HCT116 (cell line): ENCODE results near the gene VIT. TPM values are rescaled to one million over a fixed set of nuclear protein-coding genes. Genes with fewer than 3 reads are reported as not detected.

Experiments
- ATAC-seq: fragments of 200-7000 bp; cut with Tn5 transposase; 2 replicates; pipeline ENCODE4 v1.9.1; 2020; ENCODE audit warnings: mild to moderate bottlenecking, moderate library complexity
- BruUV-seq: library from RNA; stranded (reverse); fragments of 400-500 nt; replicated peaks from 2 replicates; lab custom pipeline; 2021; lab: Mats Ljungman, UMichigan
- CTCF ChIA-PET: fragments of 300-600 bp; sonication (Branson Sonifier 250); formaldehyde crosslinking; loops from one replicate; lab custom pipeline; 2021; ENCODE audit warnings: antibody characterized with exemption; lab: Charles Lee
- POLR2A ChIA-PET: fragments of 300-600, 350-600 bp; sonication (Branson Sonifier 250); formaldehyde crosslinking; loops from one replicate; lab custom pipeline; 2021; ENCODE audit warnings: antibody characterized with exemption; lab: Charles Lee
- RAD21 ChIA-PET, 2 experiments: fragments of 300-600 bp; sonication (Branson Sonifier 250); formaldehyde crosslinking; loops; one replicate each; lab custom pipeline; 2023; ENCODE audit warnings: low total read pairs in 2 of 2; ENCODE audit not compliant: uncharacterized antibody in 2 of 2, unreplicated experiment in 2 of 2, low non-redundant PET in 1 of 2; lab: Charles Lee
- DNase-seq: peaks from one replicate; pipeline ENCODE4 v3.0.0-alpha.2; 2010; ENCODE audit warnings: low read depth, low spot score
- H2AFZ ChIP-seq: fragments of 200-600 bp; shearing (Covaris generic), sonication (generic); 2 replicates; pipeline ENCODE4 v1.6.1; 2017; ENCODE audit warnings: low read depth, mixed run types, mixed read lengths, antibody characterized with exemption, low read length; ENCODE audit not compliant: poor library complexity, severe bottlenecking
- H3K27ac ChIP-seq: 2 replicates; pipeline ENCODE4 v1.5.1; 2012; ENCODE audit warnings: low read depth, low read length
- H3K27me3 ChIP-seq: fragments of 200-600 bp; sonication (generic); 2 replicates; pipeline ENCODE4 v1.6.1; 2016; ENCODE audit warnings: mixed run types, low read length, mixed read lengths; ENCODE audit not compliant: insufficient read depth
- H3K36me3 ChIP-seq, 2 experiments: fragments of 200-500 bp in 1 of 2; fragments of 200-600 bp in 1 of 2; sonication (Bioruptor generic) in 1 of 2; sonication (generic) in 1 of 2; 2 replicates each; pipeline versions ENCODE4 v1.5.1 to v1.6.1; 2014 to 2016; ENCODE audit warnings: low read length in 2 of 2, inconsistent platforms in 1 of 2, mixed read lengths in 1 of 2, mixed run types in 1 of 2; ENCODE audit not compliant: insufficient read depth in 2 of 2, control insufficient read depth in 1 of 2
- H3K4me1 ChIP-seq, 2 experiments: fragments of 200-600 bp in 1 of 2; sonication (generic) in 1 of 2; 2 replicates each; pipeline versions ENCODE4 v1.5.1 to v1.6.1; 2012 to 2017; ENCODE audit warnings: low read length in 2 of 2, inconsistent platforms in 1 of 2, mild to moderate bottlenecking in 1 of 2, mixed read lengths in 1 of 2, mixed run types in 1 of 2, moderate library complexity in 1 of 2; ENCODE audit not compliant: insufficient read depth in 2 of 2, control insufficient read depth in 1 of 2
- H3K4me2 ChIP-seq: fragments of 200-600 bp; sonication (generic); 2 replicates; pipeline ENCODE4 v1.6.1; 2017; ENCODE audit warnings: mixed run types, low read length, mixed read lengths
- H3K4me3 ChIP-seq, 2 experiments: fragments of 200-600 bp in 1 of 2; sonication (generic) in 1 of 2; replicated peaks in 1 of 2; 2 replicates each; pipeline ENCODE4 v1.5.1; 2011 to 2016; ENCODE audit warnings: low read length in 2 of 2, control low read depth in 1 of 2, low read depth in 1 of 2, mild to moderate bottlenecking in 1 of 2, mixed read lengths in 1 of 2, mixed run types in 1 of 2
- H3K79me2 ChIP-seq: fragments of 200-600 bp; sonication (generic); 2 replicates; pipeline ENCODE4 v1.6.1; 2017; ENCODE audit warnings: mild to moderate bottlenecking, mixed run types, low read length, moderate library complexity, mixed read lengths; ENCODE audit not compliant: insufficient read depth
- H3K9ac ChIP-seq: fragments of 200-600 bp; sonication (generic); 2 replicates; pipeline ENCODE4 v1.6.1; 2016; ENCODE audit warnings: low read length, mixed read lengths
- H3K9me2 ChIP-seq: fragments of 200-600 bp; sonication (generic), shearing (Covaris generic); 2 replicates; pipeline ENCODE4 v1.6.1; 2017; ENCODE audit warnings: mixed run types, mild to moderate bottlenecking, moderate library complexity; ENCODE audit not compliant: insufficient read depth
- H3K9me3 ChIP-seq, 2 experiments: fragments of 200-500 bp in 1 of 2; fragments of 200-600 bp in 1 of 2; sonication (Bioruptor generic) in 1 of 2; sonication (generic) in 1 of 2; 2 replicates each; pipeline ENCODE4 v1.6.1; 2014 to 2017; ENCODE audit warnings: low read length in 2 of 2, mixed read lengths in 2 of 2, inconsistent platforms in 1 of 2, low read depth in 1 of 2, mild to moderate bottlenecking in 1 of 2, mixed run types in 1 of 2, moderate library complexity in 1 of 2; ENCODE audit not compliant: control insufficient read depth in 1 of 2, insufficient read depth in 1 of 2
- H4K20me1 ChIP-seq: fragments of 200-600 bp; sonication (generic), shearing (Covaris generic); 2 replicates; pipeline ENCODE4 v1.6.1; 2017; ENCODE audit warnings: mixed run types, mild to moderate bottlenecking, moderate library complexity; ENCODE audit not compliant: insufficient read depth
- EGR1 ChIP-seq: IDR thresholded peaks from 2 replicates; pipeline ENCODE4 v1.6.1; 2012; ENCODE audit warnings: low read depth
- ELF1 ChIP-seq: IDR thresholded peaks from 2 replicates; pipeline ENCODE4 v1.6.1; 2012; ENCODE audit warnings: low read depth, borderline replicate concordance
- EZH2 ChIP-seq: fragments of 200-600 bp; sonication (generic); IDR thresholded peaks from 2 replicates; pipeline ENCODE4 v1.6.1; 2017; ENCODE audit warnings: antibody characterized with exemption, mixed run types
- EZH2phosphoT487 ChIP-seq: fragments of 200-600 bp; IDR thresholded peaks from 2 replicates; pipeline ENCODE4 v1.6.1; 2018; ENCODE audit warnings: antibody characterized with exemption, borderline replicate concordance
- JUND ChIP-seq: IDR thresholded peaks from 2 replicates; pipeline ENCODE4 v1.6.1; 2012
- POLR2A ChIP-seq: IDR thresholded peaks from 2 replicates; pipeline ENCODE4 v1.7.0; 2011; ENCODE audit warnings: borderline replicate concordance; ENCODE audit not compliant: insufficient read depth, insufficient read length; ENCODE audit errors: extremely low read depth
- POLR2AphosphoS5 ChIP-seq: IDR thresholded peaks from 2 replicates; pipeline ENCODE4 v1.6.1; 2011; ENCODE audit warnings: mild to moderate bottlenecking, low read depth, low read length, moderate library complexity
- RAD21 ChIP-seq: IDR thresholded peaks from 2 replicates; pipeline ENCODE4 v1.6.1; 2012; ENCODE audit warnings: low read depth, mild to moderate bottlenecking
- SP1 ChIP-seq: IDR thresholded peaks from 2 replicates; pipeline ENCODE4 v1.6.1; 2012; ENCODE audit warnings: low read depth
- SRF ChIP-seq: IDR thresholded peaks from 2 replicates; pipeline ENCODE4 v1.6.1; 2012; ENCODE audit warnings: low read depth
- ZBTB33 ChIP-seq: IDR thresholded peaks from 2 replicates; pipeline ENCODE4 v1.6.1; 2011; ENCODE audit warnings: mild to moderate bottlenecking, low read length, moderate library complexity; ENCODE audit not compliant: insufficient replicate concordance; ENCODE audit errors: extremely low read depth
- ZFX ChIP-seq: fragments of 450-650 bp; IDR thresholded peaks from 2 replicates; pipeline ENCODE4 v1.6.1; 2017
- ZNF274 ChIP-seq: fragments of 200-500 bp; sonication (Bioruptor generic); IDR thresholded peaks from 2 replicates; pipeline ENCODE4 v1.6.1; 2014; ENCODE audit warnings: mild to moderate bottlenecking, low read depth, low read length, inconsistent platforms
- intact Hi-C: fragments of 100-400 bp; cut with micrococcal nuclease; formaldehyde crosslinking; loops from 2 replicates; pipeline ENCODE4 v1.10.0; 2022
- total RNA-seq: library from RNA; stranded (reverse); gene quantifications from one replicate; pipeline ENCODE4 v1.2.1, GENCODE V29; 2021; ENCODE audit not compliant: unreplicated experiment
- TF ChIP-seq, protein P1 (sequence below): IDR thresholded peaks from 2 replicates; pipeline ENCODE4 v1.6.1; 2012
- TF ChIP-seq, protein P2 (sequence below): IDR thresholded peaks from 2 replicates; pipeline ENCODE4 v1.6.1; 2012; ENCODE audit warnings: low read depth

VIT gene
- total RNA-seq, 1 experiment from 2014 or later: not detected

GRCh38 chr2:36711741-36712314 lies 15.3 kb downstream of the VIT start:
- no peak overlapping the region for H3K4me2 ChIP-seq
- H3K27ac ChIP-seq: no peak overlapping the region
- H3K79me2 ChIP-seq: no peaks in the 10 kb centered on the region
- ChIA-PET CTCF (no interaction called here), RAD21 (no interaction called here), POLR2A (no interaction called here)
- no peaks in the 10 kb centered on the region for H4K20me1 ChIP-seq
- H3K4me3 ChIP-seq: no peak overlapping the region
- H3K9me2 ChIP-seq: no peaks in the 10 kb centered on the region
- no peak overlapping the region for H2AFZ ChIP-seq
- H3K4me1 ChIP-seq: no peaks in the 10 kb centered on the region
- no TSS peak for BruUV-seq
- H3K9ac ChIP-seq: no peak overlapping the region
- TF ChIP-seq SP1: no peak
- TF ChIP-seq, protein P1, sequence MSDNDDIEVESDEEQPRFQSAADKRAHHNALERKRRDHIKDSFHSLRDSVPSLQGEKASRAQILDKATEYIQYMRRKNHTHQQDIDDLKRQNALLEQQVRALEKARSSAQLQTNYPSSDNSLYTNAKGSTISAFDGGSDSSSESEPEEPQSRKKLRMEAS: no peak
- no peak for TF ChIP-seq EZH2phosphoT487
- TF ChIP-seq ZNF274: no peak
- no peak for TF ChIP-seq POLR2A
- TF ChIP-seq ZFX: no peak
- TF ChIP-seq, all 23 proteins: peak for 0
- DNase-seq (no peak), ATAC-seq (no peak)
- Histone ChIP-seq H3K27me3 (no peaks in the 10 kb centered on the region), H3K9me3 (0 out of 4 replicates have a peak, but pooled peaks cover 0 to 3% of the 10 kb centered on the region in 2 experiments), H3K36me3 (no peaks in the 10 kb centered on the region)
- intact Hi-C loops: no loop called here

DNA sequence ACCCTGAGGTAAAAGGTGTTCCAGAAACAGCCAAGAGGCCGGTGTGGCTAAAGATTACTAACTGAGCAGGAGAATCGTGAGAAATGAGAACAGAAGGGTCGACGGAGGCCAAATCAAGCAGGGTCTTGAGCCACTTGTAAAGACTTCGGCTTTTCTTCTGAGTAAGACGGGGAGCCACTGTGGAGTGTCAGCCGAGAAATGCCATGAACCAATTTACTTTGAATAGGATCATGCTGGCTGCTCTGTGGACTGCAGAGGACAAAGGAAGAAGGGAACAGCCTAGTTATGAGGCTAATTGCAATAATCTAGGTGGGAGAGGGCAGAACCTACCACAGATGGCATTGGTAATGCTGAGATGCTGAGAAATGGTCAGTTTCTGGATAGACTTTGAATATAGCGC lies 16.8 kb downstream of the VIT start:
- Histone ChIP-seq H3K27ac (no peak overlapping the region), H3K27me3 (no peaks in the 10 kb centered on the region), H3K9ac (no peak overlapping the region), H2AFZ (no peak overlapping the region), H3K9me2 (no peaks in the 10 kb centered on the region), H3K36me3 (no peaks in the 10 kb centered on the region), H4K20me1 (no peaks in the 10 kb centered on the region), H3K79me2 (no peaks in the 10 kb centered on the region), H3K4me1 (no peaks in the 10 kb centered on the region), H3K9me3 (0 out of 4 replicates have a peak, but pooled peaks cover 0 to 3% of the 10 kb centered on the region in 2 experiments), H3K4me3 (no peak overlapping the region), H3K4me2 (no peak overlapping the region)
- ChIA-PET RAD21 (no interaction called here), CTCF (no interaction called here), POLR2A (no interaction called here)
- BruUV-seq: no TSS peak
- intact Hi-C loops: no loop called here
- ATAC-seq (no peak), DNase-seq (no peak)
- TF ChIP-seq EZH2phosphoT487 (no peak), ZFX (no peak), EZH2 (no peak), ZNF274 (no peak), JUND (no peak), ELF1 (no peak), SRF (no peak), RAD21 (no peak), POLR2AphosphoS5 (no peak), EGR1 (no peak), ZBTB33 (no peak)
- TF ChIP-seq, protein P2, sequence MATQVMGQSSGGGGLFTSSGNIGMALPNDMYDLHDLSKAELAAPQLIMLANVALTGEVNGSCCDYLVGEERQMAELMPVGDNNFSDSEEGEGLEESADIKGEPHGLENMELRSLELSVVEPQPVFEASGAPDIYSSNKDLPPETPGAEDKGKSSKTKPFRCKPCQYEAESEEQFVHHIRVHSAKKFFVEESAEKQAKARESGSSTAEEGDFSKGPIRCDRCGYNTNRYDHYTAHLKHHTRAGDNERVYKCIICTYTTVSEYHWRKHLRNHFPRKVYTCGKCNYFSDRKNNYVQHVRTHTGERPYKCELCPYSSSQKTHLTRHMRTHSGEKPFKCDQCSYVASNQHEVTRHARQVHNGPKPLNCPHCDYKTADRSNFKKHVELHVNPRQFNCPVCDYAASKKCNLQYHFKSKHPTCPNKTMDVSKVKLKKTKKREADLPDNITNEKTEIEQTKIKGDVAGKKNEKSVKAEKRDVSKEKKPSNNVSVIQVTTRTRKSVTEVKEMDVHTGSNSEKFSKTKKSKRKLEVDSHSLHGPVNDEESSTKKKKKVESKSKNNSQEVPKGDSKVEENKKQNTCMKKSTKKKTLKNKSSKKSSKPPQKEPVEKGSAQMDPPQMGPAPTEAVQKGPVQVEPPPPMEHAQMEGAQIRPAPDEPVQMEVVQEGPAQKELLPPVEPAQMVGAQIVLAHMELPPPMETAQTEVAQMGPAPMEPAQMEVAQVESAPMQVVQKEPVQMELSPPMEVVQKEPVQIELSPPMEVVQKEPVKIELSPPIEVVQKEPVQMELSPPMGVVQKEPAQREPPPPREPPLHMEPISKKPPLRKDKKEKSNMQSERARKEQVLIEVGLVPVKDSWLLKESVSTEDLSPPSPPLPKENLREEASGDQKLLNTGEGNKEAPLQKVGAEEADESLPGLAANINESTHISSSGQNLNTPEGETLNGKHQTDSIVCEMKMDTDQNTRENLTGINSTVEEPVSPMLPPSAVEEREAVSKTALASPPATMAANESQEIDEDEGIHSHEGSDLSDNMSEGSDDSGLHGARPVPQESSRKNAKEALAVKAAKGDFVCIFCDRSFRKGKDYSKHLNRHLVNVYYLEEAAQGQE: no peak
